Fibroblast of gingiva (primary cell): ENCODE results near the gene HOXD12.

Experiments used
- DNase-seq: peaks from one replicate; pipeline ENCODE4 v3.0.0-alpha.2; 2011; ENCODE audit warnings: low read depth

Gene HOXD12

GRCh38 chr2:176092270-176093144, 7.1 kb upstream of the HOXD12 start, which contains the start of gene HOXD13:
HOXD13 (plus strand) TSS chr2:176092721; CDS start chr2:176092891, 170 bp downstream.
- no peak for DNase-seq

GRCh38 chr2:176093145-176093897, 6.3 kb upstream of the HOXD12 start:
- DNase-seq: no peak

DNA sequence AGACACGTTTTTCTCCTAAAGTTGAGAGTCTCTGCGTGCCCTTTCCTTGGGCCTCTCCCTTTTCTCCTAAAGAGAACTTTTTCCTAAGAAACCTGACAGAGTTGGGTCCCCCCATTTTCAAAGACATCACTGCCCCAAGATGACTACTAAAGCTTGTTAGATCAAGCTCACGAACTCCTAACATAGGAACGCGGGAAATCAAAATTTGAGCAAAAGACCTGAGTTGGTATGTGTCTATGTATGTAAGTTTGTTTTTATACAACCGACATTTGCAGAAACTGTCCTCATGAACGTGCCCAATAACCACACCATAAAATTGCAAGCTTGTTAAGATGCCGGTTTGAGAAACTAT, 5.7 kb upstream of the HOXD12 start:
- DNase-seq: no peak

- no peak for DNase-seq
These were observed 5.2 kb upstream of the HOXD12 start for GRCh38 chr2:176094349-176094748.

- no peak for DNase-seq
These were observed 4.2 kb upstream of the HOXD12 start for GRCh38 chr2:176095421-176095820.

GRCh38 chr2:176096243-176096985, 3.2 kb upstream of the HOXD12 start:
- no peak for DNase-seq

- peak; percentile 51 for DNase-seq
These were observed 2.4 kb upstream of the HOXD12 start for GRCh38 chr2:176096986-176097819.

DNA sequence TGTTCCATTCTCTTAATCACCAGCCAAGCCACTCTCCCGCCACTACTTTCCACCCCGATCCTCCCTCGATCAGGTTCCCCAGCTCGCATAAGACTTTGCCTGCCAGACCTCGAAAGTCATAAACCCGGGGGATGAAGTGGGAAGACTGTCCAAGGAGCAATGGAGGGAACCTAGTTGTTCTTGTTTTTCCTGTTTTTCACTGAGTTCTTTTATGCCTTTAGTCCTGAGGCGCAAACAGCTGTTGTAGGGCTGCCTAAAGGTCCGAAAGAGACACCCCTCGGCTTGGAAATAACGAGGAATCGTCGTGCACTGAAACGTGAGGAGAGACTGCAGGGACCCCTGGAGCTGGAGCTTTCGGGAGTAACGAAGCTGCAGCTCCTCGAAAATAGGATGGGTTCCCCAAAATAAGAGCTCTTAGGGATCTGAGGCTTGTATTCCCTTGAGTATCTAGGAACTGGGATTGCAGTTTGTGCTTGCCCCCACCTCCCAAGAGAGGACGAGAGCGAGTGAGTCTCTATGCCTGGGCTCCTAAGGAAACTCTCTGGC, 1.7 kb upstream of the HOXD12 start:
- no peak for DNase-seq

DNA sequence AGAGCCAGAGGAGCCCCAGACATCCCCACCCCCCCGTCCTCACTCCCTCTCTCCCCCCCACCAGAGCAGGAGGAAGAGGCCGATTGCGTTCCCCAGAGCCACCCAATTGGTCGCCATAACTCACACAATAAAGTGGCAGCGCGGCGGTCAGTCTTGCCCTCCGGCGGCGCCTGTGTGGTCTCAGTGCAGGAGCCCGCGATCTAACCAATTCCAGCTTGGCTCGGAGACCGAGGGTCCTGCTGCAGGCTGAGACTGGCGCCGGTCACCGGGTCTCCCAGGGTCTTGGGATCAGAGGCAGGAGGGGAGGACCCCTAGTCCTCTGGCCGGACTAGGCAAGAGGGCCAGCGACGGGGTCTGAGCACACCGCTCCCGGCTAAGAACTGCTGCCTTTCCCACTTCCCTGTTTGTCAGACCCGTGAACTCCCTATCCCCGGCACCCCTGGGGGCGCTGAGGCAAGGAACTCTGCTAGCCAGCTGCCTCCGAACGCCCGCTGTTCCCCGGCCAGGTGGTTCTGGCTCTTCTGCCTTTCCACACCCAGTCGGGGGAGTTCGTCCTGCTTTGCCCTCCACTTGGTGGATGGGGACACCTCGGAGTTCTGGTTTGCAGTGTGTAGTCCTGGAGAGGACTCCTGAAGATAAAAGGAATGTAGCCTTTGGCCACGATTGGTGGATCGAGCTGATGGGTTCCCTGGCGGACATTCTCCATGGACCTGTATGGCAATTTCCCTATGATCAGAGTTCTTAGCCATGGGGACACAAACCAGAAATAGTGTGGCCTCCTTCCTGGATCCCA, 1.0 kb upstream of the HOXD12 start:
- no peak for DNase-seq

DNA sequence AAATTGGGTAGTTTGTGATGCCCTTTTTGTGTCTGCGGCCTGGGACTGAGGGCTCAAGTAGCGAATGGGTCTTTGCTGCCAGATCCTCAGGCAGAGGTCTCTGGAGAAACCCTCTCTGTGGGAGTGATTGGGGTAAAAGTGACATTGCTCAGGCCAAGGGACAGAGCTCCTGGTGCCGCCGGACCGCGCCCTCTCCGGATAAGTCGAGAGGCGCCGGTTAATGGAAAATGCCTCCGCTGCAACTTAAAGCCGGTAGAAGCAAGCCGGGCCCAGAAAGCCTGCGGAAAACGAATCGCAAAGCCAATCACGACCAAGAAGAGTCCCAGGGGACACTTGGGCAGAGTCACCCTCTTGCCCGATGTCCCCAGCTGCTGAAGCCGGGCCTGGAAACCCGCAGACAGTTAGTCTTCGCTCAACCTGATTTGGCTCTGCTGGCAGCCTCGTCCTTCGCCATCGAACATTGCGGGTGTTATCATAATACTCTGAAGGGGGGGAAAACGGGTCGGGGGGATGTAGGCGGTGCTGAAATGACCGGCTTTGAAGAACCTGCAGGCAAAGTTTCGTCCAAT, 352 bp upstream of the HOXD12 start:
- no peak for DNase-seq

GRCh38 chr2:176100547-176101140, 1.0 kb downstream of the HOXD12 start:
- no peak for DNase-seq

DNA sequence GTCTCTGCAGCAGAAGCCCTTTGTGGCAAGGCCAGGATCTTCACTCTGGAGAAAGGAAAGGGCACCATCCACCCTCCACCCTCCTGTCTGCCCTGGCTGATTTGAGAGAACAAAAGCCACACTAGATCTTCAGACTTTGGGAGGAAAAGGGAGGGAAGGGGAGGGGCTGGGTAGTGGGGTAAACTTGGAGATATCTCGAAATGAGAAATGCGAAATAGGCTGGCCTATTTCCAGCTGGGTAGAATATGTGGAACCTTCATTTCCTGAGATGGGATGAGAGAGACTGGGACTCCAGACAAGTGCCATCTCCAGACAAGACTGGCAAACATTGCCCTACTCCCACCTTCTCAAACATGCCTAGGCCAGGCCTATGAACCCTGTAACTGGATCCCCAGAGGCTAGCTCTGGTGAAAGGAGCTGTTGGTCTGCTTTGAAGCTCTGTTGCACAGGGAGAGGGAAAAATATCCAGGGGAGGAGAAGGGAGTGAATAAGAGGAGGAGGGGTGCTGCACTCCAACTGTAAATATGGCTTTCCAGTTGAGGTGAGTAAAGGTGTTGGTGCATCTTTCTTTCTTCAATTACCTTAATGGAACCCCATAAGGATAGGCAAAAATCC, 1.7 kb downstream of the HOXD12 start:
- DNase-seq: no peak

DNA sequence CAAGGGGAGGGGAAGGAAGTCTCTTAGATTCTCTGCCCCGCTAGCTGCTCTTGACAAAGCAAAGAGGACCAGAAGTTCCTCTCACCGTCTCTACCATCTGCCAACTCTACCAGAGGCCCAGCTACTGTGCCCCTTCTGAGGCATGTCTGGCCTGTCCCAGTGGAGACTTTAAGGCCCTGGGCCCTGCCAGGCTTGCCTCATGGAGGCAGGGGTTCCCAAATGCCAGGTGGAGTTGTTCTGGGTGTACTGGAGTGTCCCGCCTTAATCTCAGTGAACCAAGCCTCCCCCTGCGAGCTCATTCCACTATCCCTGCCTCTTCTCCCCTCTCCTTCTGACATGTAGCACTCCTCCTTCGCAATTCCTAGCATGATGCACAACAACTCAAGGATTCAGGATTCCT, 2.2 kb downstream of the HOXD12 start:
- DNase-seq: no peak

GRCh38 chr2:176102309-176102866, 2.8 kb downstream of the HOXD12 start:
- DNase-seq: no peak

DNA sequence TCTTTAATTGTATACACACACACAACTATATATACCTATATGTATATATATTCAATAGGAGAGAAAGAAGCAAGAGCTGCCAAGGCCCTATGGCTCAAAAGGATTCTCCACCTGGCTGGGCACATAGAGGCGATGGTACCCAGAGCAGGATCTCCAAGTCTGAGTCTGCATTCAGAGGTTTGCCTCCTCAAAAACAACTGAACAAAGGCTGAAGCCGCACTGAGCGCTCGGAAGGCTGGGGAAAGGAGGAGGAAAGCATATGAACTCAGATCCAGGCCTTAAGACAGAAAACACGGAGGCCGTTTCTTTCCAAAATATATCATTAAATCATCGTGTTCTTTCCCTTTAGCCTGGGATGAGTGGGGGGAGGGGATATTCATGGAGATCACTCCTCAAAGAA, 3.6 kb downstream of the HOXD12 start:
- DNase-seq: no peak

DNA sequence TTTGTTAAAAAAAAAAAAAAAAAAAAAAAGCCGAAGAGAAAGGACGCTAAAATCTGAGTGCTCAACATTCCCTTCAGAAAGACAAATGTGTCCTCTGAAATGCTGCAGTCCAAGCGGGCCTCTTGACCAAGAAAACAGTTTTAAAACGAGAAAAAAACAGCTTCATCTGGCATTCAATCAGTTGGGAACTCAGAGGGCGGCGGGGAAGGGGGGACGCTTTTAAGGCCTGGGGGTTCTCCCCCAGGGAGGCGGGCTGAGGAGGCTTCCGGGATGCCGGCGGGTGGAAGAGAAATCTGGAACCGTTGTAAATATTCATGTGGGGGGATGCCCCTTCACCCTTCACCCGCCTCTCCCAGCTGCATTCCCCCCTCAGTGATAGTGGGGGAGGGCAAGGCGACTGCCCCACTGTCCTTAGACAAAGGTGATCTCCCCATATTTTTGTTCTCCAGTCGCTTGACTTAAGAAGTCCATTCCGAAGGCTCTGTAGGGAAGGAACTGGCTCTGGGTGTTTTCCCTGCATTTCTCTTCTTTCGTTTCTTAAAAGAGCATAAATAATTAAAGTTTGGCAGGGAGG, 4.2 kb downstream of the HOXD12 start:
- DNase-seq: no peak

- DNase-seq: no peak
These were observed 4.9 kb downstream of the HOXD12 start for GRCh38 chr2:176104316-176105077.
